Measurements from ENCODE around the gene PDGFB.

- TF ChIP-seq, protein P1, sequence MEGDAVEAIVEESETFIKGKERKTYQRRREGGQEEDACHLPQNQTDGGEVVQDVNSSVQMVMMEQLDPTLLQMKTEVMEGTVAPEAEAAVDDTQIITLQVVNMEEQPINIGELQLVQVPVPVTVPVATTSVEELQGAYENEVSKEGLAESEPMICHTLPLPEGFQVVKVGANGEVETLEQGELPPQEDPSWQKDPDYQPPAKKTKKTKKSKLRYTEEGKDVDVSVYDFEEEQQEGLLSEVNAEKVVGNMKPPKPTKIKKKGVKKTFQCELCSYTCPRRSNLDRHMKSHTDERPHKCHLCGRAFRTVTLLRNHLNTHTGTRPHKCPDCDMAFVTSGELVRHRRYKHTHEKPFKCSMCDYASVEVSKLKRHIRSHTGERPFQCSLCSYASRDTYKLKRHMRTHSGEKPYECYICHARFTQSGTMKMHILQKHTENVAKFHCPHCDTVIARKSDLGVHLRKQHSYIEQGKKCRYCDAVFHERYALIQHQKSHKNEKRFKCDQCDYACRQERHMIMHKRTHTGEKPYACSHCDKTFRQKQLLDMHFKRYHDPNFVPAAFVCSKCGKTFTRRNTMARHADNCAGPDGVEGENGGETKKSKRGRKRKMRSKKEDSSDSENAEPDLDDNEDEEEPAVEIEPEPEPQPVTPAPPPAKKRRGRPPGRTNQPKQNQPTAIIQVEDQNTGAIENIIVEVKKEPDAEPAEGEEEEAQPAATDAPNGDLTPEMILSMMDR (IDR thresholded peaks at IDR 0.05): no peak
- no peak for TF ChIP-seq POLR2AphosphoS5 (IDR thresholded peaks at IDR 0.05; ENCODE audit: insufficient read depth in 1 of 2, low read depth in 1 of 2)
- no peak for TF ChIP-seq POLR2A (IDR thresholded peaks at IDR 0.05)
Observed at GRCh38 chr22:39234472-39234787, 10.4 kb downstream of the PDGFB start.

Measured in vagina (tissue), 2 donors.